Activated naive CD4-positive, alpha-beta T cell treated with anti-CD3 and anti-CD28 coated beads, Interleukin-2, amount 50 U/mL, for 16 hours (primary cell): ENCODE measurements around the gene SUCO.
"Not testable (repeated sequence)": the region's sequence is repeated elsewhere in the genome, so short reads cannot be mapped to it uniquely, and the experiment has no call there.

Experiments
- DNase-seq: peaks from one replicate; pipeline ENCODE4 v3.0.0-alpha.2; 2020

SUCO gene

DNA sequence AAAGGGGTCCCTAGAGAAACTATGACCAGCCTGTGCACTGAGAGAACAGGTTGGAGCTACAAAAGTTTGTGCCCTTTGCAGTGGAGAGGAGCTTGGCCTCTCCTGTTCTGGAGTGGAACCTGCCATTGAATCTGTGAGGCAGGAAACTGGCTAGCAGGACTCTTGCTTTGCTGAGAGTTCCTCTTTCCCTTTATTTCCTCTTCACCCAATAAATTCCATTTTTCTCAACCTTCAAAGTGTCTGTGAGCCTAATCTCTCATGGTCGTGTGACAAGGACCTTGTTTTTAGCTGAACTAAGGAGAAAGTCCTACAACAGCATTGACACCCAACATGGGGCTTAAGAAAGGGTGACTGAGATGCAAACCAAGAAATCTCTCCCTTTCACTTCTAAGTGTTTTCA is 83.2 kb downstream of the SUCO start:
- DNase-seq: no peak

DNA sequence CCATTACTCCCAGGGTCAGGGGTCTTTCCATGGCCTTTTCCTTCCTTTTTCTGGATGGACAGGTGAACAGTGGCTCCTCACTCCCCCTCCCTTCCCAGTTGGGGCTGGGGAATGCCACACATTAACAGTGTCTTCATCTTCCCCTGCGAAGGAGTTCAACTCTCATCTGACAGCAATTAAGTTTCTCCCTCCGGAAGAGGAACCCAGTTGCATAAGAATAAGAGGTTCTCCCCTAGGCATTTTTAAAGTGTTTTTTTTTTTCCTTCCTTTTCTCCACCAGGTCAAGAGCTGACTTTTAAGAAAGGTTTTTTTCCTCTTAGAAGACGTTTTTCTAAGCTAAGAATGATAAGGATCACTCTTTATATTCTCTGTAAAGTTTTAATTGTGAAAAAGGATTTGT is 83.7 kb downstream of the SUCO start:
- no peak for DNase-seq

DNA sequence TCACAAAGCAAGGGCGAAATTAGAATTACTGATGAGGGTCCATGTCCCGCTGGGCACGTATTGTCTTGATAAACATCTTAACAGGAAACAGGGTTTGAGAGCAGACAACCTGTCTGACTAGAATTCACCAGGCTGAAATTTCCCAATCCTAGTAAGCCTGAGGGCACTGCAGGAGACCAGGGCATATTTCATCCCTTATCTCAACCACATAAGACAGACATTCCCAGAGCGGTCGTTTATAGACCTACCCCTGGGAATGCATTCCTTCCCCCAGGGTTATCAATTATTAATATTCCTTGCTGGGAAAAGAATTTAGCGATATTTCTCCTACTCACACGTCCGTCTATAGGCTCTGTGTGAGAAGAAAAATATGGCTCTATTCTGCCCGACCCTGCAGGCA is 87.7 kb downstream of the SUCO start:
- DNase-seq: not testable (repeated sequence)

DNA sequence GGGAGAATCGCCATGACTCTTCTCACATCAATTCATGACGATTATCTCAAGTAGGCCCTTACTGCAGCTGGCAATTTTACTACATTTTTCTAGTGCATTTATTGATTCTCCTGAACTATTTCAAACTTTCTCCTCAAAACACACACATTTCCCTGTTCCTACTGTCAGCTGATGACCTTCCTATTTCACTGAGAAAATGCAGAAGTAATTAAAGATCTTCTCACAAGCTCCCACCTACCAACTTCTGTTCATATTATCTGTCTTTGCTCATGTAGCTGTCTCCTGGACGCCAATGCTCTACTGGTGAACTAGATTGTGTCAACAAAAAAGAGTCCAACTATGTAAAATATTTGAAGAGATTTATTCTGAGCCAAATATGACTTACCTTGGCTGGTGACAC is 89.6 kb downstream of the SUCO start:
- DNase-seq: no peak

DNA sequence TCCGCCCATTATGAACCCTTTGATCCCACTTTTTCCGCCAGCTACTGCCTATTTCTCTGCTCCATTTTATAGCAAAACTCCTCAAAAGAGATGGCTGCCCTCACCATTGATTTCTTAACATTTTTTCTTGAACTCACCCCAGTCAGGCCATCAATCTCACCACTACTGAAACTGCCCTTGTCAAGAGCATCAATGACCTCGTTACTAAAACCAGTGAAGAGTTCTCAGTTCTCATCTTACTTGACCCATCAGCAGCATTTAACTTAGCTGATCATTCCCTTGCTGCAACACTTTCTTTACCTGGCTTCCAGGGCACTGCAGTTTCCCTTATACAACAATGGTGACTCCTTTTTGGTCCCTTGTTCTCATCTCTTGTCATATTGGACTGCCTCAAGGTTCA is 90.8 kb downstream of the SUCO start:
- no peak for DNase-seq

DNA sequence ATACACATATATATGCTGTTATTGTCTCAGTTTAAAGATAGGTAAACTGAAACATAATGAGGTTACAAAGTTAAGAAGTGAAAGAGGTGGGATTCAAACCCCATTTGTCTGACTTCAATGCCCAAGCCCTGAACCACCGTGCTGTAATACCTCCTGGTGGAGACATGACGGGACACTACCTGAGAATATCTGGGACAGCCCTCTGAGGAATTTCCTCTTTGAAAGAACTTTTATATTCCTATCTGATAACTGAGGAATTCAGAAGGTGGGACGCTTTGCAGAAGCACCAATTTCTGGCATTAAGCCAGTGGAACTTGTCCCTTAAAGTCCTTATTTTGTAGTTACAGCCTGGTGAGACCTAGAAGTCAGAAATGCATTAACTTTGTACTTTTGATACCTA is 93.9 kb downstream of the SUCO start:
- no peak for DNase-seq

DNA sequence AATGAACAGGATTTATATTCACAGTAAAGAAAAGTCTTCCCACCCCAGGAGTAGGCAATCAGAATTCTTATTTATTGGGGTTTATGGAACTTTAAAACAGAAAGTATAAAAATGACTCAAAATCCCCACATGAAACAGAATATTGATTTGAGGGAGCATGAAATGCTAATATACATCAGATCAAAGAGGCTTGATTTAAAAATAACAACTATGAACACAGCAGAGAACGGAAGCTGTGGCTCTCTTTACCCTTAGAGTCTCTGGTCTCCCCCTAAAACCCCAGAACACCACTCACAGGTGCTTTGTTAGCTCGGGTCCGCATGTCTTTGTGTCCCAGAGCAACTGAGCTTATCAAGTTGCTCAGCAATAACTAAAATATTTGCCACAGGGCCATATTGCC is 94.8 kb downstream of the SUCO start:
- DNase-seq: no peak

DNA sequence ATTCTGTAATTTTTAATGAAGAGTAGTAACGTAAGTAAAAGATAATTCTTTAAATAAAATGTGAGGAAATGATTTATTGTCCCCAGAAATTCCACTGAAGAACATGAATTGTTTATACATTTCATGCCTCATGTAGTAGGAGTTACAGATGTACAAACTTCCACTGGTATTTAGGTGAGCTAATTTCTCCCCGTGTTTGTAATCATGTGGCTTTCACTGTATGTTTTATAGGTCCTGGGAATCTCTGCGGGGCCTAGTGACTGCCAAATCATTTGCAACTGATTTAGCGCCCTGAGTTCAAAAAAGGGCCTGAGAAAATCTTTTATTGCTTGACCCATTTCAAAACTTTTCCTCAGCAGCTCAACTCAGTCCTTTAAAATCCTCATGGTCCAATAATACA is 95.5 kb downstream of the SUCO start:
- DNase-seq: no peak

DNA sequence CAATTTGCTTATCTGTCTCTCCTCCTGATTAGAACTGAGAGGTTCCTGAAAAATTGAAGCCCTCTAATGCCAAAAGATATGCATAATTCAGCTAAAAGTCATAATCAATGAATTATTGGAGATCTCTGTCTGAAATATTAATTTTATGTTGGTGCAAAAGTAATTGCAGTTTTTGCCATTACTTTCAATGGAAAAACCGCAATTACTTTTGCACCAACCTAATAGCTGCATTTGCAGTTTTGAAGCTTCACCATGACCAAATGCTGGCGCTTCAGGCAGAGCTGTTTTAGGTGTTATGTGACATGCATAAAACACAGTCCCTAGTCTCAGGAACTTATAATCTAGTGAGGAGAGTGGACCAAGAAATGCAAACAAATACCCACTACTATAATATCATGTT is 96.2 kb downstream of the SUCO start:
- no peak for DNase-seq

DNA sequence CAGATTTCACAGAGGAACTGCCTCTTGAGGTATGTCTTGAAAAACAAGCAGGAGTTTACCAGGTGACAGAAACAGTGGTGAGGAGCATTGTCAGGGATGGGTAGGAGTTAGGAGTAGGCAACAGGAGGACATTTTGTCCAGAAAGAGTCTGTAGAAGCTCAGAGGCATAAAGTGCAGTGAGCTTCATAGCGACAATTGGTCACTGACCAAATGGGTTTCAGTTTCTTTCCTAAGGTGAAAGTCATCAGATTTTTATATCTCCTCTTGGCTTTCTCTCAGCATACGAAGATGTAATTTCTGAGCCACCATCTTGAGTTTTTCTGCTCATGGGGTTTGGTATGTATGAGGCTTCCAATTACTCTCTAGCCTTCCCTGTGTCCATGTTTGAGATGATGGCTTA is 96.7 kb downstream of the SUCO start:
- DNase-seq: no peak

DNA sequence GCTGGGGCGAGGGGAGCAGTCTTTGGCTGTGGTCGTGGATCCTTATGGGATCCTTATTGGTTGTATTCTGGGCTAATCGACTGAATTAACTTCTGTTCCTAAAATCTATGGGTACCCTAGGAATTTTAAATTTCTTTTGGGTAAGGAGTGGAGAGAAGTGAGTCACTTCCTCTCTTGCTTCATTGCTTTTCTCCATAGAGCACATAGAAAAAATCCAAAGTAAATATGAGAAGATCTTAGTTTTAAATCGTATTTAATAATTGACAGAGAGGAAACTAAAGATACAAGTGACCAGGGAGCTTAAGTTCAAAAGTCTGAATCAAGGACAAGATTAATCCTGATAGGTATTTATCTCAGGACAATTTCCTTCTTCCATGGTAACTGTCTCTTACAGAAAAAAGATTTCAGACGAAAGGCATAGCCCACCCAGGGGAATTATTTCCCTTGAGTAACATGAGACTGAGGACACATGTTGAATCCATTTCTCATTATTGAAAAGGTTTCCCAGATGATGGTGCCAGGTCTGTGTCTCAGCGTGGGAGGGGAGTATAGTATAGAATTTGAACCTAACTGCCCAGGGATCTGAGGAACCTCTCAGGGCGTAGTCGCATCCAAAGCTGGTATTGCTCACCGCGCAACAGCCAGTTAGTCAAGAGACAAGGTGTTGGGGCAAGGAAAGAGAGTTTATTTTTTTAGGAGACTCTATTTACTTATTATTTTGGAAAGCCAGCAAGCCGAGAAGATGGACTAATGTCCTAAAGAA is 97.3 kb downstream of the SUCO start:
- no peak for DNase-seq

DNA sequence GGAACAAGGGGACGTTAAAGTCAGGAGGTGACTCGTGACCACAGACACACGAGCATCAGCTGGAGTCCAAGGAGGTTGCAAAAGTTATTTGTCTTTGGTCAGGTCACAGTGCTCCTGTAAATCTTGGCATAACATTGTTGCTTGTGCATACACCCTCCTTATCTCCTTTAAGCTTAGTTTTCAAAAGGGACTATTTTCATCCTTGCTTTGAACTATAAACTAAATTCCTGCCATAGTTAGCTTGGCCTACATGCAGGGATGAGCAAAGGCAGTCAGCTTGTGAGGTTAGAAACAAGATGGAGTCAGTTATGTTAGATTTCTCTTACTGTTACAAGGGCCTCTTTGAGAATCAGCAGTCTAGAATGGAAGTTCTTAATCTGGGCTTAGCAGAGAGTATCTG is 97.9 kb downstream of the SUCO start:
- DNase-seq: no peak

DNA sequence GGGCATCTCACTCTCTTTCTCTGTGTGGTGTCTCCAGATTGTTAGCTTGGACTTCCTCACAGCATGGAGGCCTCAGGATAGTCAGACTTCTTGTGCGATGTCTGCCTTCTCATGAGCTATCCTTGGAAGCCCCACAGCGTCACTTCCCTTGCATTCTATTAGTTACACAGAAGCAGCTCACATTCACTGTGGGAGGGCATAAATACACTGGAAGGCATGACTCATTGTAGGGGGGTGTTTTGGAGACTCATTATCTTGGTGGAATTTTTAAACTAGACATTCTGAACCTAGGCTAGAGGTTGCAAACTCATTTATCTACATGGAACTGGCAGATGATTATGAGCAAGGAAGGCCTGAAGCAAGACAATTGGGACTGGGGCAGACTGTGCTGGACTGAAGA is 104.6 kb downstream of the SUCO start:
- peak; percentile 37 for DNase-seq

DNA sequence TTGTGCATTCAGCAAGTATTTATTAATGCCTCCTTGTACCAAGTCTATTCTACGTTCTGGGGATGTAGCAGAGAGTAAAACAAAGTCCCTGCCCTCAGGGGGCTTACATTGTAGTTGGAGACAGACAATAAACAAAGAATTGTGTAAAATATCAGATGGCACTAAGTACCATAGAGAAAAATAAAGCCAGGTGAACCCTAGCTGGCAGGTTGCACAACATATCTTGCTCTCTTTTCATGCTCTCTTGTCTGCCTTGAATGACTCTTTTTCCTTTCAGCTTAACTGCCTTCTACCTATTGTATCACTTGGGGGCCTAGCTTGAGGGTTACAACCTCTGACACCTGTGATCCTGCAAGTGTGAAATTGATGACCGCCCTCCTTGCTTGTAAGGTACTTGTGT is 105.3 kb downstream of the SUCO start:
- no peak for DNase-seq

DNA sequence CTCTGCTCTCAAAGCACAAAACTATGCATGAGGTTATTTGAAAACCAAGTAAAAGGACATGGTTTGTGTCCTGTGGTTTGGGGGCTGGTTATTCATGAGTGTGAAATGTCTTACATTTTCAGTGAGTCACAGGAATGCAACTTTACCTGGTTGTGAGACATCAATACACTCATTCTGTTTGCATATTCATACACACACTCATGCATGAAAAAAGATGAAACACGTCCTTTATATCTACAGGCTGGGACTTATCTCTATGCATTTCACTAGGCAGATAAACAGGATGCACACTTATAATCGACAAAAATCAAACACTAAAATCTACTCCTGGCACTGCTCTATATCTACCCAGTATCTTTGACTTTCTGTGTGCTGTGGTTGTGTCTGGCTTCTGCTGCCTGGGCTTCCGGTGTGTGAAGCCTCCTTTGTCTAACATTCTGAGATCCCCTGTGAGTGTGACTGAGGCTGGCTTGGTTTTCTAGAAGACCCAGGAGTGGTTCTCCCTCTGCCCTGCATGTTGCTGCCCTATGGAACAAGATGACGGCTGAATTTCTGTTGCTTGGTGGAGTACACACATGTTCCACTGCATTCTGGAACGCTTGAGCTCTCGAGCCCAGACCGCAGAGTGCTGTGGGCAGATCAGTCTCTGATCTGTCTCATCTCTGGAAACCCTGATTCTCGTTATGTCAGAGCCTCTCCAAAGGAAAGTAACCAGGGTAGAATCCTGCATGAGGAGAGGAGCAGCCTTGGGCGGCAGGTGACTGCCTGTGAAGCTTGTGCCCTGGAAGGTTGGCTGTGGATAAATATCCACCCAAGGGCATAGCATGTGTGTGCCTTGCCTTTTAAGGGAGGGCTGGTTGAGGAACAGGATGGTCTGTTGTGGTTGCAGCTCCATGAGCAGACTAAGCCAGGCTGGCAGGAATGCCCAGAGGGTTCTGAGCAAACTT is 106.2 kb downstream of the SUCO start:
- DNase-seq: peak; percentile 81

DNA sequence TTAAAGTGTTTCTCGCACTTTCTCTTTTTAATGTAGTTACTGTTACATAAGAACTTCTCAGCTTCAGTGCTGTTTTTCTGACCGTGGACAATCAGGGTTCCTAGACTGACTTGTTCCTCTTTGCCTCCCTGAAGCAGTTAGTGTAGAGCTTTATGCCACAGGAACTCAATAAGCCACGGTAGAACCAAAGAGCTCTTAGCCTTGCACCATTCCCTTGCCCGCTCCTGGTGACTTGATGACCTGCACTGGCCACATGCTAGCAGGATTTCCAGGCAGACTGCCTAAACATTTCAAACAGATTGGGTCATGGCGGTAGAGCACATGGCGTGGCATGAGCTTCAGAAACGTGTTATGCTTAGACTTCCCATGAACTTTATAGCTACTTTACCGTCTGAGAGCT is 107.2 kb downstream of the SUCO start:
- no peak for DNase-seq

DNA sequence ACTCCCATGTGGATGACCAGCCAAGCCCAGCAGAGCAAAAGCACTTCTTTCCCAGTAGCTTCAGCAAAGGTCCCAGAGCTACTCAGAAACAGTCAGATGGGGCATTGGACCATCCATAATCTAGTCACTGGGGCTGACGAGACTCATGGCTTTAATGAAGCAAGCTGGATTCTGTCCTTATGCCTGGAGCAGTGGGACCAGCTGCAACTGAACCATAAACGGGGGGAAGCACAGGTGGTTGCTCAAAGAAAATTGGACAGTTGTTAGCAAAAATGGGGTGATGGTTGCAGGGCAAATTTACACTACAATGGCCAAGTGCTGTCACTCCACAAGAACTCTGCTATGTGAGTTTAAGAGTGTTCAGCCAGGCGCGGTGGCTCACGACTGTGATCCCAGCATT is 108.5 kb downstream of the SUCO start:
- no peak for DNase-seq

DNA sequence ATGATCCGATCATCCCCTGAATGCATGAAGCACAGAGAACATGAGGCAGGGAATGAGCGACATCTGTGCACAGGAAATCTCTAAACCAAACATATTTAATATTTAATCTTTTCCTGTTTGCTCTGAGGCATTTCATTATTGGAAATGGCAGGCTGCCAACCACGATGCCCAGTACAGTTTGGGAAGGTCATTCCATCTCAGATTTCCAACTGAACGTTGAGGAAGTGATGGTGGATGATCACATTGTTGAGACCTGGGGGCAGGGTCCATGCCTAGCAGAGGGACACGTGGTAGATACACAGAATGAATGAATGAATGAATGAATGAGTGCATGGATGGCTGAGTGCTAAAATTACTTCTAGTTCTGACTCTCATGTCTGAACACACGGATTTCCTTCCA is 110.0 kb downstream of the SUCO start:
- DNase-seq: no peak

DNA sequence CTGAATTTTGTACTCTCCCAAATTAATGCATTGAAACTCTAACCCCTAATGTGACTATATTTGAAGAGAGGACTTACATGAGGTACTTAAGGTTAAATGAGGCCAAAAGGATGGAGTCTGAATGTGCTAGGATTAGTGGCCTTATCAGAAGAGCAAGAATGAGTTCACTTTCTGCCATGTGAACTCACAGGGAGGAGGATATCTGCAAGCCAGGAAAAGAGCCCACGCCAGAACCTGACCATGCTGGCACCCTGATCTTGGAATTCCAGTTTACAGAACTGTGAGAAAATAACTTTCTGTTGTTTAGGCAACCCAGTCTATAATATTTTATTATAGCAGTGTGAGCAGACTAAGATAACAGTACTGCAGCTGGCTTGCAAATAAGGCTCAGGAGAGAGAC is 113.7 kb downstream of the SUCO start:
- no peak for DNase-seq

DNA sequence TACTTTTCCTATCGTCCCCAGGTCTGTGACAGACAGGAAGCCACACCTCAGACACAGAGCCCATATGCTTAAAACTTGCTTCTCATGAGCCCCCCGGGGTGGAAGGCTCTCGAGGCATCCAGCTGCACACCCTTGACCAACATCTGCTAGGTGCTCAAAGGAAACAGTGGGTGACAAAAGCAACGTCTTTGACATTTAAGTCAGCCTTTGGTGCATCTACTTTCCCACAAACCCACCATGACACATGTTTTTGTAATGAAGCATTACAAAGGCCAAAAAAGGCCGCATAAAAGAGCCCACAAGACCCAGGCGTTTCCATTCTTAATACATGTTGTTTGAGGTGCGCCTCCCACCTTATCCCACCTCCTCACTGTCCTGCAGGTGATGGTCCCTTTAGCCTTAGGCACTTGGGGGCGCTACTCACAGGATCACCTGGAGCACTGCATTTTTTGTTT is 114.2 kb downstream of the SUCO start:
- DNase-seq: peak; percentile 27

DNA sequence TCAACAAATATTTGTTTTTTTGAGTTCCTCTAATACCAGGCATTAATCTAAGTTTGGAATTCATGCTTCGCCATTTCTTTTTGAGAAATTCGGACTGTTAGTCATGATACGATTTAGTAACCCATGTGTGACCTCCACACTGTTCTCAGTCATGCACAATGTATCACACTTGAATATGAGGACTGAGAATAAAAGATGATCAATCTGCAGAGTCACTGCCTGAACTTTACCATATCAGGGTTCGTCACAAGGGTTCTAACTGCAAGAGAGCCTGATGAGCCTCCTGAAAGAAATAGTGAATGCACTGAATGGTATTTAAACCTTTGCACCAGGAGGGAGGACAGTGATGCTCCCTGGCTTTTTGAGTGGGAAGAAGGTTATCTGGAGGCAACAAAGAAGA is 115.0 kb downstream of the SUCO start:
- DNase-seq: no peak

DNA sequence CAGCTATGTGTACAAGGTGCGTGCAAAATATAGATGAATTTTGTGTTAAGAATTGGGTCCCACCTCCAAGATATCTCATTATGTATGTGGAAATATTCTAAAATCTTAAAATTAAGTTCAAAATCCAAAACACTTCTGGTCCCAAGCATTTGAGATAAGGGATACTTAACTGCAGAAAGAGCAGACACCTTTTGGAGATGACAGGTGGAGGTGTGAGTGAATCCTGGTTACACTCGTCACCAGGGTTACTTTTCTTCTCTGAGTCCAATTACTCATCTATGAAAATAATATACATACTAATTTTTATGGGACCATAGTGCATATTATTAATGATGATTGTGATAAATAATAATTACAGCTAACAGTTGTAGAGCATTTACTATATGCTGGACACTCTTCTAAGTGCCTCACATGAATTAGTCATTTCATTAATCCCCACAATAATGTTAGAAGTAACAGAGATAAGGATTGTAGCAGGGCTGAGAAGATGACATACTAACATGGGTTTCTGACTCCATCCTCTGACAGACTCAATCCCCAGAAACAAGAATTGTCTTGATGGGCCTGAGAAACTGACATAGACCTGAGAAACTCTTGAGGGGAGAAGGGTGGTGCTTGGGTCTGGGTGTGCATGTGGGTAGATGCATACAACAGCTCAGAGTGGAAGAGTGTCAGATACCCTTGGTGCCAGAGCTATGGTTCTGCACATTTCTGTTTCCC is 117.7 kb downstream of the SUCO start:
- no peak for DNase-seq

DNA sequence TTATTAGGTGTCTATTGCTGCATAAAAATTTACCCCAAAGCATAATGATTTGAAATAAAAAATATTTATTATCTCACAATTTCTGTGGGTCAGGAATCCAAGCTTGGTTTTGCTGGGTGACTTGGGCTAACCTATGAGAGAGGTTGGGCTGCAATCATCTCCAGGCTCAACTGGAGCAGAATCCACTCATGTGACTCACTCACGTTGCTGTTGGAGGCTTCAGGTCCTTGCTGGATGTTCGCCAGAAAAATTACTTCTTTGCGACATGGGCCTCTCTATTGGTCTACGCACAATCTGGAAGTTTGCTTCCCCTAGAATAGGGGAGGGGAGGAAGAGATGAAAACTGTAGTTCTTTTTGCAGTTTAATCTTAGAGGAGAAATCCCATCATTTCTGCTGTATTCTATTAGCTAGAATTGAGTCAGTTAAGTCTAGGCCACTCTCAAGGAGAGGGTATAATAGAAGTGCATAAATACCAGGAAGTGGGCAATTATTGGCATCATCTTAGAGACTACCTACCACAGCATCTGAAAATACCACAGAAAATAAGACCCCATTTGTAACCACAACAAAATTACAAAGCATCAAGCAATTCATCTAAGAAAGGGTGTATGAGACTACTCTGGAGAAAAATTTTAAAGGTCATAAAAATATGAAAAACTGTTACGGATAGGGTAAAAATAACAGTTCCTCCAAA is 120.2 kb downstream of the SUCO start:
- DNase-seq: no peak
